ENCODE results near the gene CAPN2. TPM values are rescaled to one million over a fixed set of nuclear protein-coding genes. Genes with fewer than 3 reads are reported as not detected.

The CAPN2 gene
- total RNA-seq, 1 donor from 2014 or later = 306 TPM

DNA sequence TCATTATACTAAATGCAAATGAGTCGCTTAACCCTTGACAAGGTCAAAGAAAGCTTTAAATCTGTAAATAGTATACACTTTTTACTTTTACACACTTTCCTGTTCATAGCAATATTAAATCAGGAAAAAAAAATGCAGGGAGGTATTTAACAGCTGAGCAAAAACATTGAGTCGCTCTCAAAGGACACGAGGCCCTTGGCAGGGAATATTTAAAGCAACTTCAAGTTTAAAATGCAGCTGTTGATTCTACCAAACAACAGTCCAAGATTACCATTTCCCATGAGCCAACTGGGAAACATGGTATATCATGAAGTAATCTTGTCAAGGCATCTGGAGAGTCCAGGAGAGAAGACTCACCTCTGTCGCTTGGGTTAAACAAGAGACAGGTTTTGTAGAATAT, 62.7 kb downstream of the CAPN2 start:
- TF ChIP-seq, protein P1, sequence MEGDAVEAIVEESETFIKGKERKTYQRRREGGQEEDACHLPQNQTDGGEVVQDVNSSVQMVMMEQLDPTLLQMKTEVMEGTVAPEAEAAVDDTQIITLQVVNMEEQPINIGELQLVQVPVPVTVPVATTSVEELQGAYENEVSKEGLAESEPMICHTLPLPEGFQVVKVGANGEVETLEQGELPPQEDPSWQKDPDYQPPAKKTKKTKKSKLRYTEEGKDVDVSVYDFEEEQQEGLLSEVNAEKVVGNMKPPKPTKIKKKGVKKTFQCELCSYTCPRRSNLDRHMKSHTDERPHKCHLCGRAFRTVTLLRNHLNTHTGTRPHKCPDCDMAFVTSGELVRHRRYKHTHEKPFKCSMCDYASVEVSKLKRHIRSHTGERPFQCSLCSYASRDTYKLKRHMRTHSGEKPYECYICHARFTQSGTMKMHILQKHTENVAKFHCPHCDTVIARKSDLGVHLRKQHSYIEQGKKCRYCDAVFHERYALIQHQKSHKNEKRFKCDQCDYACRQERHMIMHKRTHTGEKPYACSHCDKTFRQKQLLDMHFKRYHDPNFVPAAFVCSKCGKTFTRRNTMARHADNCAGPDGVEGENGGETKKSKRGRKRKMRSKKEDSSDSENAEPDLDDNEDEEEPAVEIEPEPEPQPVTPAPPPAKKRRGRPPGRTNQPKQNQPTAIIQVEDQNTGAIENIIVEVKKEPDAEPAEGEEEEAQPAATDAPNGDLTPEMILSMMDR (IDR thresholded peaks at IDR 0.05) = no peak
- ATAC-seq = no peak
- H3K27me3 ChIP-seq = no peaks in the 10 kb centered on the region
- H3K27ac ChIP-seq = peak overlapping the region; percentile 15
- peaks cover 25% of the 10 kb centered on the region for H3K4me1 ChIP-seq
- no peak for DNase-seq
- no peak overlapping the region for H3K4me3 ChIP-seq
- intact Hi-C loops (cut with DNase I) = no loop called here
- no peaks in the 10 kb centered on the region for H3K9me3 ChIP-seq
- H3K36me3 ChIP-seq = peaks cover 92% of the 10 kb centered on the region

DNA sequence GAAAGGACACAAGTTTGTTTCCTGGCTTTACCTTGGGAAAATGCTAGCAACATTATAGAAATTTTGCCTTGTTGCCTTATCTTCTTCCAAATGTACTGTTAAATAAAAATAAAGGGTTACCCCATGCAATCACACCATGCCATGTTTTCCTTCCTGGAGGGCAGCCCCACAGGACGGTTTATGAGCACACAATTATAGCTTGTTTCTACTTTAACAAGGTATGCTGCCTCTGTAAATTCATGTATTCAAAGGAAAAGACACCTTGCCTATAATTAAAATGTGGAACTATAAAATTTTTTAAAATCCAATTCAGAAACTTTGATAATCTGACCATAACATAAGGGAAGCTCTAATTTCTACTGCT, 63.4 kb downstream of the CAPN2 start:
- Histone ChIP-seq H3K4me3 (no peak overlapping the region), H3K27ac (peak overlapping the region; percentile 15), H3K4me1 (peaks cover 23% of the 10 kb centered on the region), H3K27me3 (no peaks in the 10 kb centered on the region), H3K9me3 (no peaks in the 10 kb centered on the region), H3K36me3 (peaks cover 92% of the 10 kb centered on the region)
- no peak for ATAC-seq
- TF ChIP-seq, protein P1 (IDR thresholded peaks at IDR 0.05) = no peak
- DNase-seq = no peak
- intact Hi-C loops (cut with DNase I) = no loop called here

DNA sequence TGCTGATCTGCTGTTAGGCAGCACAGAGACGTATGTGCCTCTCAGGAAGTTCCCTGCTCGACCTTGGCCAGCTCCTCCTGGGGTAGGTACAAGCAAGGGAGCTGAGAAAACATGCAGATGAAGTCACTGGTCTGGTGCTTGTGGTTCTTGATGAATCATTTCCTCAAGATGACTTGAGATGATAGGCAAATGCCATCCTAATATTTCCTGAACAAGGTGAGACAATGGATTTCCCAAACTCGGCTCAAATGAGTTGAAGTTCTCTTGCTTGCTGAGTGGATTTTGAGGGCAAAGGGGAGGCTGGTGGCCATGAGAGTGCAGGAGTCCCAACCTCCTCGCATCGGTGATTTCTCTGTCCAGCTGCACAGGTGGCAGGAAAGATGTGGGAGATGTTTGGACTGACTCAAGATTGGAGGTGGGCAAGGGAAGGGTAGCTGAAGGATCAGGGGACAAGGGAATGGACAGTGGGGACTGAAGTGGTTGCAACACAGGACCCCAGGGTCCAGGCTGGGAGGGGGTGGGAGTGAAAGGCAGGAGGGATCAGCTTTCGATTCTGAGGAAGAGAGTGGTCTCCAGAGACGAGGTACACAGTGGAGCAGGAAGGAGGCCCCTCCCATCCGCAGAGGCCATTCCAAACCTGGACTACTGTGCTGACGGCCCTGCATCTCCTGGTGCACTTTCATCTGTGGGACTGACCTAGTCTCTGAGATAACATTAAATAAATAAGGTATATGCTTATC, 63.9 kb downstream of the CAPN2 start:
- Histone ChIP-seq H3K9me3 (no peaks in the 10 kb centered on the region), H3K4me1 (peaks cover 17% of the 10 kb centered on the region), H3K36me3 (peaks cover 92% of the 10 kb centered on the region), H3K27ac (peak overlapping the region; percentile 15), H3K4me3 (no peak overlapping the region), H3K27me3 (no peaks in the 10 kb centered on the region)
- peak; percentile 49 for ATAC-seq
- no peak for DNase-seq
- TF ChIP-seq, protein P1 (IDR thresholded peaks at IDR 0.05) = no peak
- intact Hi-C loops (cut with DNase I) = no loop called here

DNA sequence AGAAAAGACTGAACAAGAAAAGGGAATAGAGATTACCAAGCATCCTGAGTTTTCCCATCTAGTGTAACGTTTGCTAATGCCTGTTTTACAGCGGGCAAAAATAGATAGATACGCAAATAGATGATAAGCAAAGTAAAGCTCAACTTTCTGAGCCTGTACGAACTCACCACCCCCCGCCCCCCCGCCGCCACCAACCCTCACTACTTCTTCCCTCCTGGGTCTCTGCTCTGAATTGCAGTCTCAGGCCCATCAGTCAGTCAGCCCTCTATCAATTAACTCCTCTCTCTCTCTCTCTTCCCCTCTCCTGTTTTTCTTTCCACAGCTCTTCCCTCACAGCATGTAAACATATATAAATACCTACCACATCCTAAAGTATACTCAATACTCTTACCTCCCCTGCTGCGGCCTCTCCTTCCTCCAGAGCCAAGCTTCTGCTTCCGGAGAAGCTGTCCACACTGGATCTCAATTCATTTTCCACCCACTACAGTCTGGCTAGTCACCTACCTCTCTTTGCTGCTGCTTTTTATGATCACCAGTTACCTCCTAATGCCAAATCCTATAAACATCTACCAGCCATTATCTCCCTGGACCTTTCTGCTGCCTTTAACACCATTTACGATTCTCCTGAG, 64.6 kb downstream of the CAPN2 start:
- TF ChIP-seq, protein P1 (IDR thresholded peaks at IDR 0.05) = no peak
- DNase-seq = no peak
- no peaks in the 10 kb centered on the region for H3K9me3 ChIP-seq
- no peak for ATAC-seq
- H3K4me3 ChIP-seq = no peak overlapping the region
- peaks cover 89% of the 10 kb centered on the region for H3K36me3 ChIP-seq
- peaks cover 10% of the 10 kb centered on the region for H3K4me1 ChIP-seq
- H3K27ac ChIP-seq = no peak overlapping the region
- intact Hi-C loops (cut with DNase I) = no loop called here
- H3K27me3 ChIP-seq = no peaks in the 10 kb centered on the region

DNA sequence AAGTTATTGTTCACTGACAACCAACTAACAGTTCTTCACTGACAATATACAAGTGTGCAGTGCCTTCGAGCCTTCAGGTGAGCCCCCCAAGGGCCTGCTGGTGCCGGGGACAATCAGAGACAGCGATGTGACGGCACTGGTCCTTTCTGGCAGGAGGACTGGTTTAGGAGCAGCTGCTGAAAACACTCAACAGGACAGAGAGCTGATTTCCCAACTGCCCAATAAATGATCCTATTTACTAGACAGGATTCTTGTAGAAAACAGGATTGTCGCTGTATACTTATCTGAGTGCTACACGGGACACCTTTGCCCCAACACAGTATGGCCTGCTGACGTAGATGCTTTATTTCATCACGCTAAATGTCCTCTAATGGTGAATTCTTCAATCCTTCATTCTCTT, 68.0 kb downstream of the CAPN2 start:
- H3K4me1 ChIP-seq = no peaks in the 10 kb centered on the region
- H3K27me3 ChIP-seq = no peaks in the 10 kb centered on the region
- peaks cover 75% of the 10 kb centered on the region for H3K36me3 ChIP-seq
- TF ChIP-seq, protein P1 (IDR thresholded peaks at IDR 0.05) = no peak
- intact Hi-C loops (cut with DNase I) = no loop called here
- H3K9me3 ChIP-seq = no peaks in the 10 kb centered on the region
- H3K27ac ChIP-seq = no peak overlapping the region
- no peak overlapping the region for H3K4me3 ChIP-seq
- no peak for ATAC-seq
- DNase-seq = no peak

All from upper lobe of right lung (tissue), 1 donor.